Ovary (tissue), 9 donors: ENCODE results near the gene EFCAB14. TPM values are rescaled to one million over a fixed set of nuclear protein-coding genes. Genes with fewer than 3 reads are reported as not detected.

Experiments
- DNase-seq, 5 donors: peaks; one replicate each; pipeline ENCODE4 v3.0.0-alpha.2; 2019 to 2020
- H3K27ac ChIP-seq, 2 donors: fragments of 200-600 bp; one replicate each; pipeline versions ENCODE4 v1.5.1 to v1.8.0; 2019 to 2022
- H3K27me3 ChIP-seq: fragments of 200-600 bp; one replicate; pipeline ENCODE4 v1.8.0; 2022
- H3K36me3 ChIP-seq: fragments of 200-600 bp; sonication (generic); one replicate; pipeline ENCODE4 v1.5.1; 2019
- H3K4me1 ChIP-seq: one replicate; pipeline ENCODE4 v1.8.1; 2013; ENCODE audit warnings: mild to moderate bottlenecking, moderate library complexity; ENCODE audit not compliant: insufficient read depth
- H3K4me3 ChIP-seq: fragments of 200-600 bp; sonication (generic); one replicate; pipeline ENCODE4 v1.5.1; 2017
- H3K9me3 ChIP-seq, 2 donors: fragments of 200-600 bp in 1 of 2; sonication (generic) in 1 of 2; one replicate each; pipeline versions ENCODE4 v1.5.1 to v1.8.1; 2013 to 2019; ENCODE audit warnings: mild to moderate bottlenecking in 1 of 2, moderate library complexity in 1 of 2
- CTCF ChIP-seq, 3 donors: fragments of 450-650 bp in 2 of 3; fragments of 200-600 bp in 1 of 3; IDR thresholded peaks; one replicate each; pipeline versions ENCODE4 v1.5.1 to v1.8.0; 2016 to 2022; ENCODE audit warnings: antibody characterized with exemption in 3 of 3, mild to moderate bottlenecking in 1 of 3
- EP300 ChIP-seq: sonication (generic); formaldehyde crosslinking; IDR thresholded peaks from one replicate; pipeline ENCODE4 v1.6.1; 2017; ENCODE audit warnings: antibody characterized with exemption
- POLR2A ChIP-seq: fragments of 450-650 bp; IDR thresholded peaks from one replicate; pipeline ENCODE4 v1.6.1; 2017; ENCODE audit warnings: antibody characterized with exemption, mild to moderate bottlenecking, moderate library complexity
- WGBS, 3 donors: extraction: QIAGEN DNeasy Blood & Tissue Kit in 1 of 3; methylation state at CpG; one replicate each; pipeline versions ENCODE4 v1.1.5 to v1.1.7; 2013 to 2017; 5-methylcytosine and 5-hydroxymethylcytosine counted together
- intact Hi-C, 4 donors: fragments of 100-400 bp; cut with DNase I; formaldehyde crosslinking; loops; one replicate each; pipeline versions ENCODE4 v1.11.0 to v1.15.1; 2022 to 2023
- polyA plus RNA-seq, 2 donors: library from polyadenylated mRNA; stranded (reverse); fragments of 200-250 nt in 1 of 2; fragments of 350-450 nt in 1 of 2; fragmentation: Illumina TruSeq in 1 of 2; extraction: RNeasy Lipid Tissue Mini Kit (QIAGEN cat#74804) in 1 of 2; gene quantifications; one replicate each; pipeline ENCODE4 v1.2.3, GENCODE V29; 2013 to 2014
- total RNA-seq, 7 donors: library from RNA; depleted of rRNA in 2 of 7; stranded (reverse); fragments of >200 nt in 2 of 7; fragmentation: NEBNext Ultra II Directional in 3 of 7; extraction: Animal tissue kit (Norgen Biotek cat#: 25700) in 3 of 7; gene quantifications; one replicate each; pipeline versions ENCODE4 v1.1.0 to v1.2.4, GENCODE V29; 2016 to 2023
- donor health status: DM: no; HTN: no; CAD: no; lungs with moderate emphysema.
- donor health status: DM: no; HTN: no; CAD: no.
- donor health status: Bipolar disorder and iron deficiency.
- donor health status: DM: yes; HTN: yes; CAD: no.
- donor health status: DM: no; HTN: no; CAD: no.
- donor health status: DM: yes; HTN: yes; CAD: no.

Gene EFCAB14
- total and polyA plus RNA-seq, 9 donors: 31.7 to 99.2 (median 77.4) TPM

- TF ChIP-seq CTCF (IDR thresholded peaks at IDR 0.05) (no peak), EP300 (no peak), POLR2A (no peak)
- Histone ChIP-seq H3K4me3 (no peak overlapping the region), H3K27ac (no peak overlapping the region), H3K36me3 (no peaks in the 10 kb centered on the region), H3K9me3 (no peaks in the 10 kb centered on the region), H3K27me3 (no peaks in the 10 kb centered on the region), H3K4me1 (no peaks in the 10 kb centered on the region)
- intact Hi-C loops: no loop called here
- 81 to 93% (median 93%) methylated on average over 1 of the region's 1 CpG for WGBS, 3 donors
- no peak for DNase-seq
Measured at GRCh38 chr1:46681333-46682034, 37.4 kb downstream of the EFCAB14 start.

GRCh38 chr1:46679789-46680573 lies 38.9 kb downstream of the EFCAB14 start:
- 96 to 97% (median 96%) methylated on average over 6 of the region's 6 CpGs for WGBS, 3 donors
- intact Hi-C loops: no loop called here

GRCh38 chr1:46677339-46677738 lies 41.6 kb downstream of the EFCAB14 start:
- no peak overlapping the region for H3K4me3 ChIP-seq
- no peak overlapping the region for H3K27ac ChIP-seq
- intact Hi-C loops: no loop called here
- H3K4me1 ChIP-seq: no peaks in the 10 kb centered on the region
- H3K27me3 ChIP-seq: no peaks in the 10 kb centered on the region
- no peaks in the 10 kb centered on the region for H3K9me3 ChIP-seq
- no peaks in the 10 kb centered on the region for H3K36me3 ChIP-seq
- 92 to 97% (median 93%) methylated on average over 1 of the region's 1 CpG for WGBS, 3 donors
- DNase-seq: no peak
- TF ChIP-seq CTCF (IDR thresholded peaks at IDR 0.05) (no peak), POLR2A (no peak), EP300 (no peak)

More at GRCh38 chr1:46679789-46680573, 38.9 kb downstream of the EFCAB14 start:
- Histone ChIP-seq H3K4me1 (no peaks in the 10 kb centered on the region), H3K27ac (no peak overlapping the region), H3K27me3 (no peaks in the 10 kb centered on the region), H3K36me3 (no peaks in the 10 kb centered on the region), H3K9me3 (no peaks in the 10 kb centered on the region), H3K4me3 (no peak overlapping the region)
- DNase-seq: no peak
- TF ChIP-seq EP300 (no peak), POLR2A (no peak), CTCF (IDR thresholded peaks at IDR 0.05) (no peak)

GRCh38 chr1:46676531-46676930 lies 42.4 kb downstream of the EFCAB14 start:
- TF ChIP-seq CTCF (IDR thresholded peaks at IDR 0.05): no peak
- no peak for TF ChIP-seq POLR2A
- no peak for TF ChIP-seq EP300
- no peak for DNase-seq
- no peaks in the 10 kb centered on the region for H3K36me3 ChIP-seq
- H3K27ac ChIP-seq: no peak overlapping the region
- no peaks in the 10 kb centered on the region for H3K9me3 ChIP-seq
- intact Hi-C loops: no loop called here
- WGBS, 3 donors: 89 to 97% (median 97%) methylated on average over 1 of the region's 1 CpG
- no peaks in the 10 kb centered on the region for H3K4me1 ChIP-seq
- no peaks in the 10 kb centered on the region for H3K27me3 ChIP-seq
- no peak overlapping the region for H3K4me3 ChIP-seq
